Measurements from ENCODE around the gene PLCB1.

The PLCB1 gene

GRCh38 chr20:8389381-8390036 lies 257.4 kb downstream of the PLCB1 start:
- DNase-seq (ENCODE audit: extremely low read depth, insufficient read length), result no peak
- H3K36me3 ChIP-seq (ENCODE audit: control insufficient read depth, insufficient read depth, low read length), result no peaks in the 10 kb centered on the region
- H3K27me3 ChIP-seq (replicated peaks; ENCODE audit: control insufficient read depth, insufficient read depth, low read length), result no peaks in the 10 kb centered on the region
- no peak overlapping the region for H3K4me3 ChIP-seq (replicated peaks; ENCODE audit: low read depth, low read length)
- TF ChIP-seq, protein P1, sequence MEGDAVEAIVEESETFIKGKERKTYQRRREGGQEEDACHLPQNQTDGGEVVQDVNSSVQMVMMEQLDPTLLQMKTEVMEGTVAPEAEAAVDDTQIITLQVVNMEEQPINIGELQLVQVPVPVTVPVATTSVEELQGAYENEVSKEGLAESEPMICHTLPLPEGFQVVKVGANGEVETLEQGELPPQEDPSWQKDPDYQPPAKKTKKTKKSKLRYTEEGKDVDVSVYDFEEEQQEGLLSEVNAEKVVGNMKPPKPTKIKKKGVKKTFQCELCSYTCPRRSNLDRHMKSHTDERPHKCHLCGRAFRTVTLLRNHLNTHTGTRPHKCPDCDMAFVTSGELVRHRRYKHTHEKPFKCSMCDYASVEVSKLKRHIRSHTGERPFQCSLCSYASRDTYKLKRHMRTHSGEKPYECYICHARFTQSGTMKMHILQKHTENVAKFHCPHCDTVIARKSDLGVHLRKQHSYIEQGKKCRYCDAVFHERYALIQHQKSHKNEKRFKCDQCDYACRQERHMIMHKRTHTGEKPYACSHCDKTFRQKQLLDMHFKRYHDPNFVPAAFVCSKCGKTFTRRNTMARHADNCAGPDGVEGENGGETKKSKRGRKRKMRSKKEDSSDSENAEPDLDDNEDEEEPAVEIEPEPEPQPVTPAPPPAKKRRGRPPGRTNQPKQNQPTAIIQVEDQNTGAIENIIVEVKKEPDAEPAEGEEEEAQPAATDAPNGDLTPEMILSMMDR (IDR thresholded peaks at IDR 0.05; ENCODE audit: insufficient read depth, low read length, poor library complexity, severe bottlenecking), result peak; percentile 14

- H3K36me3 ChIP-seq (ENCODE audit: control insufficient read depth, insufficient read depth, low read length), result no peaks in the 10 kb centered on the region
- no peaks in the 10 kb centered on the region for H3K27me3 ChIP-seq (replicated peaks; ENCODE audit: control insufficient read depth, insufficient read depth, low read length)
- TF ChIP-seq, protein P1 (IDR thresholded peaks at IDR 0.05; ENCODE audit: insufficient read depth, low read length, poor library complexity, severe bottlenecking), result no peak
- H3K4me3 ChIP-seq (replicated peaks; ENCODE audit: low read depth, low read length), result no peak overlapping the region
- DNase-seq (ENCODE audit: extremely low read depth, insufficient read length), result no peak
Measured at GRCh38 chr20:8390037-8390433, 258.0 kb downstream of the PLCB1 start.

DNA sequence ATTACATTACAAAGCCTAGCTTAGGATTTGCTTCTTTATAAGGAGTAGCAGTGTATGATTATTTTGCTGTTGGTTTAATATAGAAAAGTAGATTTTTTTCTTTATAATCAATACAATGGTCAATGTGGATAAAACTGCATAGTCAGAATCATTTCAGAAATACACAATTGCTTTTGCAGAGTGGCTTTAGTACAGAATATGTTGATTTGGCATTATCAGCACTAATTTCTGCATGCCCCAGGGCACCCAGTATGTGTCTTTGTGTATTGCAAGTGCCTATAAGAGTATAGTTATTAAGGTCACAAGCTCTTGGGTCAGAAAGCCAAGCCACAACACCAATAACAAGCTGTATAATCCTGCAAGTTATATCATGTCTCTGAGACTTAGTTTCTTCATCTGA lies 258.4 kb downstream of the PLCB1 start:
- TF ChIP-seq, protein P1 (IDR thresholded peaks at IDR 0.05; ENCODE audit: insufficient read depth, low read length, poor library complexity, severe bottlenecking), result no peak
- H3K27me3 ChIP-seq (replicated peaks; ENCODE audit: control insufficient read depth, insufficient read depth, low read length), result no peaks in the 10 kb centered on the region
- no peak for DNase-seq (ENCODE audit: extremely low read depth, insufficient read length)
- no peaks in the 10 kb centered on the region for H3K36me3 ChIP-seq (ENCODE audit: control insufficient read depth, insufficient read depth, low read length)
- H3K4me3 ChIP-seq (replicated peaks; ENCODE audit: low read depth, low read length), result no peak overlapping the region

GRCh38 chr20:8393381-8393780 lies 261.3 kb downstream of the PLCB1 start:
- TF ChIP-seq, protein P1 (IDR thresholded peaks at IDR 0.05; ENCODE audit: insufficient read depth, low read length, poor library complexity, severe bottlenecking), result no peak
- DNase-seq (ENCODE audit: extremely low read depth, insufficient read length), result no peak
- H3K27me3 ChIP-seq (replicated peaks; ENCODE audit: control insufficient read depth, insufficient read depth, low read length), result no peaks in the 10 kb centered on the region
- no peaks in the 10 kb centered on the region for H3K36me3 ChIP-seq (ENCODE audit: control insufficient read depth, insufficient read depth, low read length)
- no peak overlapping the region for H3K4me3 ChIP-seq (replicated peaks; ENCODE audit: low read depth, low read length)

DNA sequence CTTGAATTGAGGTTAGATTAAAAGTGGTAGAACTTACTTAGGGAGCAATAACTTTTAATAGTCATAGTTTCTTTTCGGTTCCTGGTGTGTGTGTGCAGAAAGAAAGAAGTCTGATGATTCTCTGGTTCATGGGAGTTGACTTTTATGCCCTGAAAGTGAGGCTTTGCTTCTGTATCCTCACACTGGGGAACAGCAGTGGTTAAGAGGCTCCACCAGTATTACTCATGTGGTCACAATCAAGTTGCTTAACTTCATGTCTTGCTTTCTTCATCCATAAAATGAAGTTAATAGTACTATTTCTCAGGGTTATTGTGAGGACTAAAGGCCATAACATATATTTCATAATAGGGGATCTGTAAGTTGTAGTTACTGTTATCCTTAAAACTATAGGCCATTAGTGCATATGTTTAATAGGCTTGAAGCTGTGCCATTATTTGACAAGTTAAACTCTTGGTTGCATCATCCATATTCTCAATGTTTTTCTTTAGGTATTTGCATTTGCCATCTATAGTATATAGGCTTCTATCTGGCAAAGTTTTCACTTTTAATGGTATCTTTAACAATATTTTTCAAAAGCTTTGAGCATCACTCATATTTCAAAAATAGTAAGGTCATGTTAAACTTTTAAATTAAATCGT lies 262.4 kb downstream of the PLCB1 start:
- Histone ChIP-seq H3K4me3 (replicated peaks; ENCODE audit: low read depth, low read length) (no peak overlapping the region), H3K36me3 (ENCODE audit: control insufficient read depth, insufficient read depth, low read length) (no peaks in the 10 kb centered on the region), H3K27me3 (replicated peaks; ENCODE audit: control insufficient read depth, insufficient read depth, low read length) (no peaks in the 10 kb centered on the region)
- TF ChIP-seq, protein P1 (IDR thresholded peaks at IDR 0.05; ENCODE audit: insufficient read depth, low read length, poor library complexity, severe bottlenecking), result no peak
- no peak for DNase-seq (ENCODE audit: extremely low read depth, insufficient read length)

Data from GM06990 (cell line).